Gastroesophageal sphincter (tissue), 4 donors: ENCODE results near the gene VWA8. TPM values are rescaled to one million over a fixed set of nuclear protein-coding genes. Genes with fewer than 3 reads are reported as not detected.

Source experiments
- ATAC-seq: fragments of 150-250 bp; one replicate; pipeline ENCODE4 v1.9.1; 2016; ENCODE audit warnings: mild to moderate bottlenecking, moderate library complexity
- H3K27ac ChIP-seq, 4 donors: fragments of 200-600 bp; sonication (generic) in 3 of 4; 1 replicate in 3 of 4; 2 replicates in 1 of 4; pipeline ENCODE4 v1.5.1; 2016 to 2019
- H3K27me3 ChIP-seq: fragments of 200-600 bp; sonication (generic); one replicate; pipeline ENCODE4 v1.5.1; 2019
- H3K36me3 ChIP-seq, 2 donors: fragments of 200-600 bp; sonication (generic); one replicate each; pipeline ENCODE4 v1.5.1; 2019; ENCODE audit warnings: control low read depth in 1 of 2
- H3K4me1 ChIP-seq, 3 donors: fragments of 200-600 bp; sonication (generic); 1 replicate in 2 of 3; 2 replicates in 1 of 3; pipeline ENCODE4 v1.5.1; 2016 to 2019; ENCODE audit warnings: control low read depth in 2 of 3
- H3K4me3 ChIP-seq, 2 donors: fragments of 200-600 bp; sonication (generic); one replicate each; pipeline ENCODE4 v1.5.1; 2019; ENCODE audit warnings: mild to moderate bottlenecking in 1 of 2, moderate library complexity in 1 of 2
- H3K9me3 ChIP-seq, 3 donors: fragments of 200-600 bp; sonication (generic); one replicate each; pipeline ENCODE4 v1.5.1; 2017 to 2019; ENCODE audit warnings: control low read depth in 2 of 3
- EP300 ChIP-seq: sonication (generic); formaldehyde crosslinking; IDR thresholded peaks from one replicate; pipeline ENCODE4 v1.6.1; 2017; ENCODE audit warnings: antibody characterized with exemption, mild to moderate bottlenecking
- POLR2A ChIP-seq, 2 donors: fragments of 450-650 bp; IDR thresholded peaks; one replicate each; pipeline ENCODE4 v1.6.1; 2017; ENCODE audit warnings: antibody characterized with exemption in 2 of 2, mild to moderate bottlenecking in 2 of 2, moderate library complexity in 1 of 2
- POLR2AphosphoS5 ChIP-seq: sonication (generic); formaldehyde crosslinking; IDR thresholded peaks from one replicate; pipeline ENCODE4 v1.6.1; 2017; ENCODE audit warnings: antibody characterized with exemption
- WGBS, 2 donors: methylation state at CpG; one replicate each; pipeline ENCODE4 v1.1.5; 2018; ENCODE audit warnings: low coverage in 1 of 2; 5-methylcytosine and 5-hydroxymethylcytosine counted together
- total RNA-seq, 4 donors: library from RNA; depleted of rRNA; stranded (reverse); fragments of >200 nt; gene quantifications; one replicate each; pipeline ENCODE4 v1.1.0, GENCODE V29; 2016
- TF ChIP-seq, protein P1 (sequence below), 4 experiments: fragments of 200-600 bp in 2 of 4; fragments of 450-650 bp in 2 of 4; sonication (generic) in 1 of 4; IDR thresholded peaks; one replicate each; pipeline ENCODE4 v1.5.1; 2017 to 2019; ENCODE audit warnings: antibody characterized with exemption in 4 of 4, mild to moderate bottlenecking in 2 of 4, moderate library complexity in 2 of 4

Gene VWA8
- total RNA-seq, 4 donors from 2014 or later, result 20.3 to 34.7 (median 23.9) TPM

DNA sequence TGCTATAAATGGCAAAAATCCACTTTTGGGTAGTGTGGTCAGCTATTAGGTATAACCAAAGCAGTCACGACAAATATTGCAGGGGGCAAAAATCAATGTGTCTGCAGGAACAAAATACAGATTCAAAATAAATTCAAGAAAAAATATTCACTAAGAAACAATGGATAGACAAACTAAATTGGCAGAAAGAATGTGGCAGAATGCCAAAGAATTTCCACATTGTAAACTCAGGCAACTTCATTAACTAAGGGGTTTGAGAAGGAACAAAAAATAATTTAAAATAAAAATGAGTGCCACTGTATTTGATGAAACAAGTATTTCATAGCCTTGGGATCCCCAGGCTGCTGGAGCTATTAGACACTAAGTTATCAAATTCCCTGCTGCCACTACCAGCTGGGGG lies 193.1 kb downstream of the VWA8 start:
- TF ChIP-seq, protein P1, sequence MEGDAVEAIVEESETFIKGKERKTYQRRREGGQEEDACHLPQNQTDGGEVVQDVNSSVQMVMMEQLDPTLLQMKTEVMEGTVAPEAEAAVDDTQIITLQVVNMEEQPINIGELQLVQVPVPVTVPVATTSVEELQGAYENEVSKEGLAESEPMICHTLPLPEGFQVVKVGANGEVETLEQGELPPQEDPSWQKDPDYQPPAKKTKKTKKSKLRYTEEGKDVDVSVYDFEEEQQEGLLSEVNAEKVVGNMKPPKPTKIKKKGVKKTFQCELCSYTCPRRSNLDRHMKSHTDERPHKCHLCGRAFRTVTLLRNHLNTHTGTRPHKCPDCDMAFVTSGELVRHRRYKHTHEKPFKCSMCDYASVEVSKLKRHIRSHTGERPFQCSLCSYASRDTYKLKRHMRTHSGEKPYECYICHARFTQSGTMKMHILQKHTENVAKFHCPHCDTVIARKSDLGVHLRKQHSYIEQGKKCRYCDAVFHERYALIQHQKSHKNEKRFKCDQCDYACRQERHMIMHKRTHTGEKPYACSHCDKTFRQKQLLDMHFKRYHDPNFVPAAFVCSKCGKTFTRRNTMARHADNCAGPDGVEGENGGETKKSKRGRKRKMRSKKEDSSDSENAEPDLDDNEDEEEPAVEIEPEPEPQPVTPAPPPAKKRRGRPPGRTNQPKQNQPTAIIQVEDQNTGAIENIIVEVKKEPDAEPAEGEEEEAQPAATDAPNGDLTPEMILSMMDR (IDR thresholded peaks at IDR 0.05), result no peak
- no peak for TF ChIP-seq POLR2A (IDR thresholded peaks at IDR 0.05)
- no peak for TF ChIP-seq EP300
- TF ChIP-seq POLR2AphosphoS5, result no peak
- ATAC-seq, result no peak
- Histone ChIP-seq H3K36me3 (peaks cover 0 to 8% of the 10 kb centered on the region in 2 donors), H3K27me3 (no peaks in the 10 kb centered on the region), H3K9me3 (no peaks in the 10 kb centered on the region), H3K4me3 (no peak overlapping the region), H3K4me1 (peaks cover 0 to 7% (median 0%) of the 10 kb centered on the region in 3 donors), H3K27ac (no peak overlapping the region)
- 83 to 86% methylated on average over 1 of the region's 1 CpG for WGBS, 2 donors

DNA sequence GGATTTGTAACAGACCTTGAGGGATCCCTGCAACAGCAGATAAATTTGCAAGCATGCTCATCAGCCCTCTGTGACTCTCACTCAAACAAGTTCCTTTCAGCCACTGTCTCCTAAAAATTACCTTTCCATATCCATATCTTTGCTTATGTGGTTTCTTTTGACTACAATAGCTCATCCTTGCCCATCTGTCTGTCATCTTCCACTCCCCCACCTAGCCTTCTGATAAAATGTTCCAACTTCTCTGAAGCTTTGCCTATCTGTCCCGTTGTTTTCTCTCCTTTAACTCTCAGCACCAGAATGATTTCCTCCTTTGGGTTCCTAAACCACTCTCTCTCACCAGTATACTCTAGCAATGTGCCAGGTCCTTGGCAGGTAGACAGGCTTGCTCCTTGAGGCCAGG lies 194.5 kb downstream of the VWA8 start:
- ATAC-seq, result no peak
- Histone ChIP-seq H3K27ac (no peak overlapping the region), H3K9me3 (no peaks in the 10 kb centered on the region), H3K4me1 (peaks cover 0 to 7% (median 0%) of the 10 kb centered on the region in 3 donors), H3K4me3 (no peak overlapping the region), H3K27me3 (no peaks in the 10 kb centered on the region), H3K36me3 (no peaks in the 10 kb centered on the region)
- WGBS, 2 donors, result 73 to 100% methylated on average over 1 of the region's 1 CpG
- TF ChIP-seq POLR2AphosphoS5 (no peak), POLR2A (IDR thresholded peaks at IDR 0.05) (no peak), EP300 (no peak)
- TF ChIP-seq, protein P1 (IDR thresholded peaks at IDR 0.05), result no peak

DNA sequence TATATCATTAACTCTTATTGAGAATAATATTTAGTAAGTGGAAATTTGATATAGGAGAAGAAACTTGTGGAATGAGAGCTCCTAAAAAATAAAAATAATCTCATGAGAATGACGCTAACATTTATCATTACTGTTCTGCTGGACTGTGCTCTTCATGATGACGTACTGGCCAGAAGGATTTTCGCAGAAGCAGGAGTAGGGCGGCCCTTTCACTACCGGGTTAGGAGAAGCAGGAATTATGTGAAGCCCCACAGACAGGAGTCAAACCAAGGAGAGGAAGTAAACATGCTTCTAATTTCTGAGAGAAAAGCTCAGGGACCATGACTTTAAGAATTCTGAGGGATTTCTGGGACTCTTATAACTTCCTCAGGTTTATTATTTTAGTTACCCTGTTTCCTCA lies 195.1 kb downstream of the VWA8 start:
- Histone ChIP-seq H3K4me1 (peaks cover 0 to 7% (median 0%) of the 10 kb centered on the region in 3 donors), H3K4me3 (no peak overlapping the region), H3K36me3 (no peaks in the 10 kb centered on the region), H3K27me3 (no peaks in the 10 kb centered on the region), H3K9me3 (no peaks in the 10 kb centered on the region), H3K27ac (no peak overlapping the region)
- 79 to 83% methylated on average over 5 of the region's 5 CpGs for WGBS, 2 donors
- TF ChIP-seq POLR2AphosphoS5 (no peak), EP300 (no peak), POLR2A (IDR thresholded peaks at IDR 0.05) (no peak)
- TF ChIP-seq, protein P1 (IDR thresholded peaks at IDR 0.05), result no peak
- no peak for ATAC-seq

DNA sequence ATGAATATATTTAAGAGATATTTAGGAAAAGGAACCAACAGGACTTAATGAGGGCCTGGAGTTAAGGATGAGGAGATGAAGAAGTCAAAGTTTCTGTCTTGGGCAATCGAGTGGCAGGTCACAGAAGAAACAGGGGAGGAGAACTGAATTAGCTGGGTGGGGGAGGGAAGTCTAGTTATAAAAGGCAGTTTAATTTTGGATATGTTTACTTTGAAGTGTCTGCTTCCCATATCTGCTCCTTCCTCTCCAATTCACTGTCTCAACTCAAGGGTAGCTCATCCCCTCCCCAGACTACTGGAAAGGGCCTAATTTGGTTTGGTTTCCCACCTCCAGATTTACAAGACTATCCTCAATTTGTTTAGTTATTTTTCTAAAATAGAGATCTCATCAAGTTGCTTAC lies 195.9 kb downstream of the VWA8 start:
- ATAC-seq, result no peak
- no peaks in the 10 kb centered on the region for H3K27me3 ChIP-seq
- TF ChIP-seq EP300, result no peak
- TF ChIP-seq POLR2A (IDR thresholded peaks at IDR 0.05), result no peak
- TF ChIP-seq POLR2AphosphoS5, result no peak
- TF ChIP-seq, protein P1 (IDR thresholded peaks at IDR 0.05), result no peak
- no peaks in the 10 kb centered on the region for H3K9me3 ChIP-seq
- no peak overlapping the region for H3K27ac ChIP-seq
- WGBS, 2 donors, result 67 to 73% methylated on average over 1 of the region's 1 CpG
- H3K36me3 ChIP-seq, result no peaks in the 10 kb centered on the region
- no peak overlapping the region for H3K4me3 ChIP-seq
- H3K4me1 ChIP-seq, result peaks cover 0 to 7% (median 0%) of the 10 kb centered on the region in 3 donors

DNA sequence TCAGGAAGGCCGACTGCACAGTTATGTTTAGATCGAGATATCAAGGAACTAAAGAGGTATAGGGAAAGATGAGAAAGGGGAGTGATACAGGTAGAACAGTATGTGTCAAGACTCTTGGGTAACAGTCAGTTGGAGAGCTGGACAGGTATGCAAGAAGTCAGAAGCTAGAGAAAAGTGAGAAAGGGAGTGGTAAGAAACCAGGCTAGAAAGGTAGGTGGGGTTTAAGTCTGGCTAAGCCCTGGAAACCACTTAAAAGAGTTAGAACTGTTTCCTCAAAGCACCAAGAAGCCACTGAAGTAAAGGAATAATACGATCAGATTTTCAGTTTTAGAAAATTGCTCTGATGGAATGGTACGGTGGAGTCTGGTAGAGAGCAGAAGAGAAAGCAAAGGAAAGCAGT lies 196.4 kb downstream of the VWA8 start:
- Histone ChIP-seq H3K36me3 (no peaks in the 10 kb centered on the region), H3K27ac (no peak overlapping the region), H3K27me3 (no peaks in the 10 kb centered on the region), H3K4me1 (peaks cover 0 to 7% (median 0%) of the 10 kb centered on the region in 3 donors), H3K4me3 (no peak overlapping the region), H3K9me3 (no peaks in the 10 kb centered on the region)
- ATAC-seq, result no peak
- WGBS, 2 donors, result 92 to 93% methylated on average over 4 of the region's 4 CpGs
- TF ChIP-seq, protein P1 (IDR thresholded peaks at IDR 0.05), result no peak
- TF ChIP-seq EP300 (no peak), POLR2AphosphoS5 (no peak), POLR2A (IDR thresholded peaks at IDR 0.05) (no peak)
